Myometrial cell (primary cell): ENCODE results near the gene RBX1. TPM values are rescaled to one million over a fixed set of nuclear protein-coding genes. Genes with fewer than 3 reads are reported as not detected.

Source experiments
- total RNA-seq: library from RNA; depleted of rRNA; stranded (reverse); fragments of >200 nt; gene quantifications from 2 replicates; pipeline ENCODE4 v1.2.3, GENCODE V29; 2015

The RBX1 gene
- total RNA-seq: 79.3 and 127 TPM in 2 replicates

GRCh38 chr22:40950962-40951794 lies at the start of gene RBX1:
TSS of gene RBX1 (plus strand) at chr22:40951378. CDS start at chr22:40951399, 21 bp downstream.

Other genes starting within 250 kb of the RBX1 start
- 16.7 and 23.4 TPM in 2 replicates for gene SLC25A17, start 132.0 kb upstream of the RBX1 start, total RNA-seq
- gene ST13, start 94.7 kb upstream of the RBX1 start, total RNA-seq: 95.1 and 117 TPM in 2 replicates
- 7.8 and 8.9 TPM in 2 replicates for gene XPNPEP3, start 94.2 kb upstream of the RBX1 start, total RNA-seq
- not detected in 2 replicates for gene DNAJB7, start 89.3 kb upstream of the RBX1 start, total RNA-seq
- 12.4 and 17.2 TPM in 2 replicates for gene EP300, start 141.2 kb downstream of the RBX1 start, total RNA-seq